H1 (cell line): ENCODE results near the gene TMEM266. TPM values are rescaled to one million over a fixed set of nuclear protein-coding genes. Genes with fewer than 3 reads are reported as not detected.

Experiments
- CBX5 ChIP-seq: fragments of 300-800, 300-1000 bp; sonication (generic); IDR thresholded peaks from 2 replicates; pipeline ENCODE4 v1.7.1; 2016; ENCODE audit warnings: antibody characterized with exemption, low read length, low read depth
- CEBPB ChIP-seq: IDR thresholded peaks from 2 replicates; pipeline ENCODE4 v1.6.1; 2012; ENCODE audit warnings: low read depth, low read length
- CREB1 ChIP-seq: IDR thresholded peaks from 2 replicates; pipeline ENCODE4 v1.6.1; 2012; ENCODE audit warnings: inconsistent platforms
- SRF ChIP-seq: IDR thresholded peaks from 2 replicates; pipeline ENCODE4 v1.6.1; 2011; ENCODE audit warnings: mild to moderate bottlenecking, low read depth, low read length, moderate library complexity
- TCF12 ChIP-seq: IDR thresholded peaks from 2 replicates; pipeline ENCODE4 v1.6.1; 2011; ENCODE audit warnings: low read depth, mild to moderate bottlenecking, low read length
- polyA plus RNA-seq, 7 experiments: library from polyadenylated mRNA; depleted of rRNA in 3 of 7; stranded (reverse) in 5 of 7; unstranded in 2 of 7; fragments of >200 nt in 5 of 7; fragments of 200-250 nt in 2 of 7; gene quantifications; 1 replicate in 5 of 7; 2 replicates in 1 of 7; 4 replicates in 1 of 7; pipeline versions ENCODE4 v1.2.1 to v1.2.3, GENCODE V29; 2011 to 2013; ENCODE audit warnings: missing spikeins in 2 of 7, mixed read lengths in 2 of 7
- total RNA-seq: library from RNA; stranded (reverse); fragmentation: NEBNext Ultra II Directional; extraction: Animal tissue kit (Norgen Biotek cat#: 25700); gene quantifications from 2 replicates; pipeline ENCODE4 v1.2.1, GENCODE V29; 2021
- TF ChIP-seq, protein P1 (sequence below): IDR thresholded peaks from 2 replicates; pipeline ENCODE4 v1.6.1; 2012; ENCODE audit warnings: low read length, inconsistent platforms
- TF ChIP-seq, protein P2 (sequence below), 3 experiments: IDR thresholded peaks; 1 replicate in 2 of 3; 2 replicates in 1 of 3; pipeline versions ENCODE4 v1.5.1 to v1.6.1; 2011; ENCODE audit warnings: low read length in 3 of 3, mild to moderate bottlenecking in 3 of 3, inconsistent platforms in 2 of 3, low read depth in 1 of 3, moderate library complexity in 1 of 3; ENCODE audit not compliant: insufficient read depth in 1 of 3; ENCODE audit errors: control extremely low read depth in 1 of 3

The TMEM266 gene
- total and polyA plus RNA-seq, 2 of the 8 experiments (the other 6 are each of a cell fraction or from before 2014, with no cell fraction given) = 2.6 TPM

DNA sequence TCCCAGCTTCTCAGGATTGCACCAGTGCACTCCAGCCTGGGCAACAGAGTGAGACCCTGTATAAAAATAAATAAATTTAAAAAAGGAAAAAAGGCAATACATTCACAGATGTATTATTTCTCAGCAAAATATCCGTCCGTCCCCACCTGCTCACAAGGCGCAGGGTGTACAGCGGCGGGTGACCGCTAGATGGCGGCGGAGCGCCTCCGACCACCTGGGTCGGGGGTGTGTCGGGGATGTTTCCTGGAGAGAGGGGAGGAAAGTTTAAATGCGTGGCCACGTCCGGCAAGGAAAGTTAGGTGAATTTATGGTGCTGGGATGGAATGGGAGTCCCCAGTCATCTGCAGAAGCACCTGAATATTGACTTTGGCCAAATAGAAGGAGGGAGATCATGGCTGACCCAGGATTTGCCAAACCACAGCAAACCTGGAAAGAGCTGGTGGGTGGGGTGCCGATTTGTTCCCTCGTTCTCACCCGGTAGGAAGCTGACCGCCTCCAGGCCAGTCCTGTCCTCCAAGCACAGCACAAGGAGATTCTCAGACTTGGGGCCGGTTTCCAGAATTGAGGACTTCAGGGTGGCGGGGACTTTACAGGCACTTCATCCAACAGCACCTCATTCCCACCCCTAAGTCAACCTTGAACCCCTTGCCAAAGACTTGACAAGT is 88.3 kb downstream of the TMEM266 start (continued):
- no peak for TF ChIP-seq CBX5
- 0 out of 2 replicates have a peak, but pooled peaks have one; percentile 14 for TF ChIP-seq CREB1
- TF ChIP-seq, protein P1, sequence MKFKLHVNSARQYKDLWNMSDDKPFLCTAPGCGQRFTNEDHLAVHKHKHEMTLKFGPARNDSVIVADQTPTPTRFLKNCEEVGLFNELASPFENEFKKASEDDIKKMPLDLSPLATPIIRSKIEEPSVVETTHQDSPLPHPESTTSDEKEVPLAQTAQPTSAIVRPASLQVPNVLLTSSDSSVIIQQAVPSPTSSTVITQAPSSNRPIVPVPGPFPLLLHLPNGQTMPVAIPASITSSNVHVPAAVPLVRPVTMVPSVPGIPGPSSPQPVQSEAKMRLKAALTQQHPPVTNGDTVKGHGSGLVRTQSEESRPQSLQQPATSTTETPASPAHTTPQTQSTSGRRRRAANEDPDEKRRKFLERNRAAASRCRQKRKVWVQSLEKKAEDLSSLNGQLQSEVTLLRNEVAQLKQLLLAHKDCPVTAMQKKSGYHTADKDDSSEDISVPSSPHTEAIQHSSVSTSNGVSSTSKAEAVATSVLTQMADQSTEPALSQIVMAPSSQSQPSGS = no peak
- TF ChIP-seq TCF12 = peak; percentile 75; the same call in 1 of the 2 replicates
- TF ChIP-seq, protein P2, sequence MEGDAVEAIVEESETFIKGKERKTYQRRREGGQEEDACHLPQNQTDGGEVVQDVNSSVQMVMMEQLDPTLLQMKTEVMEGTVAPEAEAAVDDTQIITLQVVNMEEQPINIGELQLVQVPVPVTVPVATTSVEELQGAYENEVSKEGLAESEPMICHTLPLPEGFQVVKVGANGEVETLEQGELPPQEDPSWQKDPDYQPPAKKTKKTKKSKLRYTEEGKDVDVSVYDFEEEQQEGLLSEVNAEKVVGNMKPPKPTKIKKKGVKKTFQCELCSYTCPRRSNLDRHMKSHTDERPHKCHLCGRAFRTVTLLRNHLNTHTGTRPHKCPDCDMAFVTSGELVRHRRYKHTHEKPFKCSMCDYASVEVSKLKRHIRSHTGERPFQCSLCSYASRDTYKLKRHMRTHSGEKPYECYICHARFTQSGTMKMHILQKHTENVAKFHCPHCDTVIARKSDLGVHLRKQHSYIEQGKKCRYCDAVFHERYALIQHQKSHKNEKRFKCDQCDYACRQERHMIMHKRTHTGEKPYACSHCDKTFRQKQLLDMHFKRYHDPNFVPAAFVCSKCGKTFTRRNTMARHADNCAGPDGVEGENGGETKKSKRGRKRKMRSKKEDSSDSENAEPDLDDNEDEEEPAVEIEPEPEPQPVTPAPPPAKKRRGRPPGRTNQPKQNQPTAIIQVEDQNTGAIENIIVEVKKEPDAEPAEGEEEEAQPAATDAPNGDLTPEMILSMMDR (IDR thresholded peaks at IDR 0.05; ENCODE audit: control extremely low read depth in 1 of 3, insufficient read depth in 1 of 3, low read depth in 1 of 3, low read length in 3 of 3) = peak; percentile 85 to 98 (median 89)
- no peak for TF ChIP-seq CEBPB
- TF ChIP-seq SRF = no peak
